ENCODE results near the gene XIRP1. TPM values are rescaled to one million over a fixed set of nuclear protein-coding genes. Genes with fewer than 3 reads are reported as not detected.

XIRP1 gene
- total and polyA plus RNA-seq, 2 experiments from 2014 or later, result not detected

- H3K4me1 Mint-ChIP-seq, result peaks cover 18% of the 10 kb centered on the region
- H3F3A ChIP-seq (replicated peaks; ENCODE audit: low read depth), result no peaks in the 10 kb centered on the region
- H3K27ac Mint-ChIP-seq, result no peak overlapping the region
- no peaks in the 10 kb centered on the region for H3K79me2 ChIP-seq (replicated peaks; ENCODE audit: insufficient read depth)
- TF ChIP-seq, protein P1, sequence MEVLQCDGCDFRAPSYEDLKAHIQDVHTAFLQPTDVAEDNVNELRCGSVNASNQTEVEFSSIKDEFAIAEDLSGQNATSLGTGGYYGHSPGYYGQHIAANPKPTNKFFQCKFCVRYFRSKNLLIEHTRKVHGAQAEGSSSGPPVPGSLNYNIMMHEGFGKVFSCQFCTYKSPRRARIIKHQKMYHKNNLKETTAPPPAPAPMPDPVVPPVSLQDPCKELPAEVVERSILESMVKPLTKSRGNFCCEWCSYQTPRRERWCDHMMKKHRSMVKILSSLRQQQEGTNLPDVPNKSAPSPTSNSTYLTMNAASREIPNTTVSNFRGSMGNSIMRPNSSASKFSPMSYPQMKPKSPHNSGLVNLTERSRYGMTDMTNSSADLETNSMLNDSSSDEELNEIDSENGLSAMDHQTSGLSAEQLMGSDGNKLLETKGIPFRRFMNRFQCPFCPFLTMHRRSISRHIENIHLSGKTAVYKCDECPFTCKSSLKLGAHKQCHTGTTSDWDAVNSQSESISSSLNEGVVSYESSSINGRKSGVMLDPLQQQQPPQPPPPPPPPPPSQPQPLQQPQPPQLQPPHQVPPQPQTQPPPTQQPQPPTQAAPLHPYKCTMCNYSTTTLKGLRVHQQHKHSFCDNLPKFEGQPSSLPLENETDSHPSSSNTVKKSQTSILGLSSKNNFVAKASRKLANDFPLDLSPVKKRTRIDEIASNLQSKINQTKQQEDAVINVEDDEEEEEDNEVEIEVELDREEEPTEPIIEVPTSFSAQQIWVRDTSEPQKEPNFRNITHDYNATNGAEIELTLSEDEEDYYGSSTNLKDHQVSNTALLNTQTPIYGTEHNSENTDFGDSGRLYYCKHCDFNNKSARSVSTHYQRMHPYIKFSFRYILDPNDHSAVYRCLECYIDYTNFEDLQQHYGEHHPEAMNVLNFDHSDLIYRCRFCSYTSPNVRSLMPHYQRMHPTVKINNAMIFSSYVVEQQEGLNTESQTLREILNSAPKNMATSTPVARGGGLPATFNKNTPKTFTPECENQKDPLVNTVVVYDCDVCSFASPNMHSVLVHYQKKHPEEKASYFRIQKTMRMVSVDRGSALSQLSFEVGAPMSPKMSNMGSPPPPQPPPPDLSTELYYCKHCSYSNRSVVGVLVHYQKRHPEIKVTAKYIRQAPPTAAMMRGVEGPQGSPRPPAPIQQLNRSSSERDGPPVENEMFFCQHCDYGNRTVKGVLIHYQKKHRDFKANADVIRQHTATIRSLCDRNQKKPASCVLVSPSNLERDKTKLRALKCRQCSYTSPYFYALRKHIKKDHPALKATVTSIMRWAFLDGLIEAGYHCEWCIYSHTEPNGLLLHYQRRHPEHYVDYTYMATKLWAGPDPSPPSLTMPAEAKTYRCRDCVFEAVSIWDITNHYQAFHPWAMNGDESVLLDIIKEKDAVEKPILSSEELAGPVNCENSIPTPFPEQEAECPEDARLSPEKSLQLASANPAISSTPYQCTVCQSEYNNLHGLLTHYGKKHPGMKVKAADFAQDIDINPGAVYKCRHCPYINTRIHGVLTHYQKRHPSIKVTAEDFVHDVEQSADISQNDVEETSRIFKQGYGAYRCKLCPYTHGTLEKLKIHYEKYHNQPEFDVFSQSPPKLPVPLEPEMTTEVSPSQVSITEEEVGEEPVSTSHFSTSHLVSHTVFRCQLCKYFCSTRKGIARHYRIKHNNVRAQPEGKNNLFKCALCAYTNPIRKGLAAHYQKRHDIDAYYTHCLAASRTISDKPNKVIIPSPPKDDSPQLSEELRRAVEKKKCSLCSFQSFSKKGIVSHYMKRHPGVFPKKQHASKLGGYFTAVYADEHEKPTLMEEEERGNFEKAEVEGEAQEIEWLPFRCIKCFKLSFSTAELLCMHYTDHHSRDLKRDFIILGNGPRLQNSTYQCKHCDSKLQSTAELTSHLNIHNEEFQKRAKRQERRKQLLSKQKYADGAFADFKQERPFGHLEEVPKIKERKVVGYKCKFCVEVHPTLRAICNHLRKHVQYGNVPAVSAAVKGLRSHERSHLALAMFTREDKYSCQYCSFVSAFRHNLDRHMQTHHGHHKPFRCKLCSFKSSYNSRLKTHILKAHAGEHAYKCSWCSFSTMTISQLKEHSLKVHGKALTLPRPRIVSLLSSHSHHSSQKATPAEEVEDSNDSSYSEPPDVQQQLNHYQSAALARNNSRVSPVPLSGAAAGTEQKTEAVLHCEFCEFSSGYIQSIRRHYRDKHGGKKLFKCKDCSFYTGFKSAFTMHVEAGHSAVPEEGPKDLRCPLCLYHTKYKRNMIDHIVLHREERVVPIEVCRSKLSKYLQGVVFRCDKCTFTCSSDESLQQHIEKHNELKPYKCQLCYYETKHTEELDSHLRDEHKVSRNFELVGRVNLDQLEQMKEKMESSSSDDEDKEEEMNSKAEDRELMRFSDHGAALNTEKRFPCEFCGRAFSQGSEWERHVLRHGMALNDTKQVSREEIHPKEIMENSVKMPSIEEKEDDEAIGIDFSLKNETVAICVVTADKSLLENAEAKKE (CRISPR knock-in tag; IDR thresholded peaks at IDR 0.05), result no peak
- no peak for ATAC-seq
- H3K4me1 ChIP-seq (ENCODE audit: insufficient read depth), result no peaks in the 10 kb centered on the region
- no peak overlapping the region for H2AFZ ChIP-seq
- H3K4me3 ChIP-seq, result no peak overlapping the region
- no peaks in the 10 kb centered on the region; the same call in 2 of the 3 replicates for H3K36me3 Mint-ChIP-seq (ENCODE audit: low read depth)
- no peaks in the 10 kb centered on the region for H3K36me3 ChIP-seq (ENCODE audit: insufficient read depth)
- no peaks in the 10 kb centered on the region for H3K9me2 ChIP-seq (ENCODE audit: insufficient read depth)
- no peak overlapping the region for H3K4me2 ChIP-seq
- H4K20me1 ChIP-seq (replicated peaks; ENCODE audit: insufficient read depth), result no peaks in the 10 kb centered on the region
- peaks cover 4% of the 10 kb centered on the region for H3K27me3 Mint-ChIP-seq (ENCODE audit: insufficient read depth, low read depth, poor library complexity)
- DNase-seq (ENCODE audit: low spot score), result no peak
- no peaks in the 10 kb centered on the region for H3K27me3 ChIP-seq (ENCODE audit: insufficient read depth)
- H3K9me3 Mint-ChIP-seq, result no peaks in the 10 kb centered on the region; the same call in 2 of the 3 replicates
- no peak overlapping the region for H3K4me3 Mint-ChIP-seq
- H3K27ac ChIP-seq (ENCODE audit: low read depth), result no peak overlapping the region
These were observed 25.4 kb downstream of the XIRP1 start for GRCh38 chr3:39166932-39167532.

DNA sequence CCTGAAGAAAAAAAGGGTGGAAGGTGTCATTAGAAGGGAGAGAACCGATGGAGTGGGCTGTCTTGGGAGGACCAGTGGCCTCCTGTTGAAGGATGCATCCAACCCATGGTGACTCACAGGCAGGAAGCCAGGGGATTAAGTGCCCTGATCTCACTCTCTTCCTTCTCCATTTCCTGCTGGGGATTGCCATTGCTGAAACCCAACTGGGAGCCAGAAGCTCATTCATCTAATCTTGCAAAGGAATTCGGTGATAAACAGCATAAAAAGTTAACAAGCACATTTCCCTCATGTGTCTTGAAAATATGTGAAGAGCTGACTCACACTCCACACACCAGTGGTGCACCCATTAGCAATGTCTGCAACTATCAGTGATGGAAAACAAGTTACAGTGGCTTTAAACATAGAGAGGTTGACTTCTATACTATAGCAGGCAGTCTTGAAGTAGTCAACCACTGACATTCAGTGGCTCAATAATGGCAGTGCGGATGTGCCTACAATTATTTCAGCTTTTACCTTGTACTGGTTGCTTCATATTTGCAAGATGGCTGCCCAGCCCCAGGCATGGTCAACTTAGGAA is 26.2 kb downstream of the XIRP1 start:
- Histone ChIP-seq H3K4me2 (no peak overlapping the region), H3F3A (replicated peaks; ENCODE audit: low read depth) (no peaks in the 10 kb centered on the region), H2AFZ (no peak overlapping the region), H3K27ac (ENCODE audit: low read depth) (no peak overlapping the region), H3K4me3 (no peak overlapping the region), H3K9me2 (ENCODE audit: insufficient read depth) (no peaks in the 10 kb centered on the region), H3K4me1 (ENCODE audit: insufficient read depth) (no peaks in the 10 kb centered on the region), H3K79me2 (replicated peaks; ENCODE audit: insufficient read depth) (no peaks in the 10 kb centered on the region), H3K27me3 (ENCODE audit: insufficient read depth) (no peaks in the 10 kb centered on the region), H3K36me3 (ENCODE audit: insufficient read depth) (no peaks in the 10 kb centered on the region), H4K20me1 (replicated peaks; ENCODE audit: insufficient read depth) (no peaks in the 10 kb centered on the region)
- DNase-seq (ENCODE audit: low spot score) (no peak), ATAC-seq (no peak)
- H3K9me3 Mint-ChIP-seq, result no peaks in the 10 kb centered on the region; the same call in 2 of the 3 replicates
- H3K4me1 Mint-ChIP-seq, result peaks cover 18% of the 10 kb centered on the region
- no peak overlapping the region for H3K27ac Mint-ChIP-seq
- H3K4me3 Mint-ChIP-seq, result no peak overlapping the region
- peaks cover 4% of the 10 kb centered on the region for H3K27me3 Mint-ChIP-seq (ENCODE audit: insufficient read depth, low read depth, poor library complexity)
- no peaks in the 10 kb centered on the region; the same call in 2 of the 3 replicates for H3K36me3 Mint-ChIP-seq (ENCODE audit: low read depth)
- no peak for TF ChIP-seq STAT1 (IDR thresholded peaks at IDR 0.05; ENCODE audit: unreplicated experiment)
- no peak for TF ChIP-seq ETS1 (IDR thresholded peaks at IDR 0.05)
- TF ChIP-seq EZH2 (IDR thresholded peaks at IDR 0.05; ENCODE audit: low read depth, unreplicated experiment), result no peak

Measured in GM23338 (cell line).